AG10803 (cell line): ENCODE data around the gene DPM1.
A peak's percentile ranks its signal among the peaks of the same experiment; 100 is the strongest.

Experiments
- DNase-seq: peaks from one replicate; pipeline ENCODE4 v3.0.0; 2010; ENCODE audit warnings: low read depth
- H3K4me3 ChIP-seq: 2 replicates; pipeline ENCODE4 v1.5.1; 2011; ENCODE audit warnings: mild to moderate bottlenecking, low read length, control low read depth
- TF ChIP-seq, protein P1 (sequence below): conservative IDR thresholded peaks from 2 replicates; pipeline ENCODE4 v1.5.1; 2011; ENCODE audit warnings: mild to moderate bottlenecking, low read length, control low read depth, inconsistent platforms

The DPM1 gene

DNA sequence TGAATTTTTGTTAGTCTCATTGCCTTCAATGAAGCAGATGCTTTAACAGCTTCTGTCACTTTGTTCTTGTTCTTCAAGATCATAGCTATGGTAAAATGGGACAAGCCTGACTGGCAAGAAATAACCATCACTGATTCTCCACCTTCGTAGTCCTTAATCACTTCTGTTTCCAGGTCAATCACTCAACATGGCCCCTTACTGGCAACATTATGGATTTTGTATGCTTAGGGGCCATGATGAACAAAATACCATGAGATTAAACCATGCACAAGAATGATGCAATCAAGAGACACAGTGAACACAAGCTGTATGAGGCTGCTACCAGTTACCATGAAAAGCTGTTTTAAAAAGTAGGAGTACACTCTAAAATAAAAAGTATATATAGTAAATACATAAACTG lies 59.9 kb downstream of the DPM1 start:
- peak; percentile 25 for DNase-seq
- TF ChIP-seq, protein P1, sequence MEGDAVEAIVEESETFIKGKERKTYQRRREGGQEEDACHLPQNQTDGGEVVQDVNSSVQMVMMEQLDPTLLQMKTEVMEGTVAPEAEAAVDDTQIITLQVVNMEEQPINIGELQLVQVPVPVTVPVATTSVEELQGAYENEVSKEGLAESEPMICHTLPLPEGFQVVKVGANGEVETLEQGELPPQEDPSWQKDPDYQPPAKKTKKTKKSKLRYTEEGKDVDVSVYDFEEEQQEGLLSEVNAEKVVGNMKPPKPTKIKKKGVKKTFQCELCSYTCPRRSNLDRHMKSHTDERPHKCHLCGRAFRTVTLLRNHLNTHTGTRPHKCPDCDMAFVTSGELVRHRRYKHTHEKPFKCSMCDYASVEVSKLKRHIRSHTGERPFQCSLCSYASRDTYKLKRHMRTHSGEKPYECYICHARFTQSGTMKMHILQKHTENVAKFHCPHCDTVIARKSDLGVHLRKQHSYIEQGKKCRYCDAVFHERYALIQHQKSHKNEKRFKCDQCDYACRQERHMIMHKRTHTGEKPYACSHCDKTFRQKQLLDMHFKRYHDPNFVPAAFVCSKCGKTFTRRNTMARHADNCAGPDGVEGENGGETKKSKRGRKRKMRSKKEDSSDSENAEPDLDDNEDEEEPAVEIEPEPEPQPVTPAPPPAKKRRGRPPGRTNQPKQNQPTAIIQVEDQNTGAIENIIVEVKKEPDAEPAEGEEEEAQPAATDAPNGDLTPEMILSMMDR = no peak
- H3K4me3 ChIP-seq = no peak overlapping the region

DNA sequence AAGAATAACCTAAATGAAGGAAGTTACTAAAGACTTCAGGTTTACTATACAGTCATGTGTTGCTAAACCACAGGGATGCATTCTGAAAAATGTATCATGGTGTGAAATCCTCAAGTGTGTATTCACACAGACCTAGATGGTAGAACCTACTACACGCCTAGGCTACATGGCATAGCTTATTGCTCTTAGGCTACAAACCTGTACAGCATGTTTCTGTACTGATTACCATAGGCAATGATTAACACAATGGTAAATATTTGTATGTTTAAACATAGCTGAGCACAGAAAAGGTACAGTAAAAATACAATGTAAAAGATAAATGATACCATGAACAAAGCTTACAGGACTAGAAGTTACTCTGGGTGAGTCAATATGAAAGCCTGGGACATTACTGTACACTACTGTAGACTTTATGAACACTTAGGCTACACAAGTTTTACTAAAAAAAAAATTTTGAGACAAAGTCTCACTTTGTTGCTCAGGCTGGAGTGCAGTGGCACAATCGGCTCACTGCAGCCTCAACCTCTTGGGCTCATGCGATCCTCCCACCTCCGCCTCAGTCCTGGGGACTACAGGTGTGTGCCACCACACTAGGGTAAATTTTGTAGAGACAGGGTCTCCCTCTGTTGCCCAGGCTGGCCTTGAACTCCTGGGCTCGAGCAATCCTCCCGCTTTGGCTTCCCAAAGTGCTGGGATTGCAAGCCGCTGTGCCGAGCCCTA lies 63.1 kb downstream of the DPM1 start:
- TF ChIP-seq, protein P1 = no peak
- H3K4me3 ChIP-seq = no peak overlapping the region
- DNase-seq = no peak

DNA sequence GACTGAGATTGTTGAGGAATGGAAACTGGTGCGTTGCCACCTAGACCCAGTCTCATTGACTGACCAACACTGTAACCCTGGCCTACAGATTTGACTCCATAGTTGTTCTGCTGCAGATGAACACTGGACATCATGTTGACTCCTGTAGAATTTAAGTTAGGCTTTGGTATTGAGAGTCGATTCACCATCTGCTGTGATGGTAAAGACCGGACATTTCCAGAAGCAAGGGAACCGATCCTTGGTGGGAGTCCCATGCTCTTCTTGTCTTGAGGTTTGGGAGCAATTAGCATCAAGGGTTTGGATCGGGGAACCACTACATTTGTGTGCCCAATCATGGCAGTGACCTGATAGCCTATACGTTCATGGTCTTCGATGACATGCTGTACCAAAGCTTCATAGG lies 64.7 kb downstream of the DPM1 start:
- TF ChIP-seq, protein P1 = no peak
- H3K4me3 ChIP-seq = no peak overlapping the region
- DNase-seq = no peak

DNA sequence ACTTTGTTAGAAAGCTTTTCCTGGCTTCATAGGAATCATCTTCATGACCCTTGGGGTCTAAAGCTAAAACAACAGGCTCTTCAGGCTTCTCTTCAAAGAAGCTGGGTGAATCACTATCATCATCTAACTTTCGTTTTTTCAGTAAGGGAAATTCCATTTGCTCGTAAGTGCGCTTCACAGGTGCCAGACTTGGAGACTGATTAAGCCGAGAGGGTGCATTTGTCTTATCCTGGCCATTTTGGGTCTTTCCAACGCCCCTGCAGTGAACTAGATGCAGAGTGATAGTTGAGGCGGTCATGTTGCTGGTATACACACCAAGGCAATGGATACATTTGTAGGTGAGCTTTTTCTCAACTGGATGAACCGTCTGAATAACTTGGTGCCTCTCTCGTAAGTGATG lies 65.9 kb downstream of the DPM1 start:
- DNase-seq = no peak
- TF ChIP-seq, protein P1 = no peak
- H3K4me3 ChIP-seq = no peak overlapping the region

DNA sequence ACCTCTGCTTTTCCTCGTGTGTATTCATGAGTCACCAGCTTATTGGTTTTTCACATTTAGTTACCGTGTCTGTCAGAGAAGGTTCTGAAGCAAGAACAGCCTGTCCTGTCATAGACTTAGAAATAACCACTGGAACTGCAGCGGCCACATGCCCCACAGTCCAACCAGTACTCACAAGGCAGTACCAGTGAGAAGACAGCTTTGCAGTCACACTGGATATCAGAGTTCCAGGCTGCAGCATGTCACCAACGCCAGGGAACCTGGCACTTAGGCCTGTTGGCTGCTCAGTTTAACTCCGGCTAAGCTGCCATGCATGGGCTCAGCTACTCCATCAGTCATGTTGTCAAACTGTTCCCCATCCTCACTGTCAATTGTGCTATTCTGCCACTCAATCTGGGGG lies 67.2 kb downstream of the DPM1 start:
- no peak overlapping the region for H3K4me3 ChIP-seq
- TF ChIP-seq, protein P1 = no peak
- no peak for DNase-seq

DNA sequence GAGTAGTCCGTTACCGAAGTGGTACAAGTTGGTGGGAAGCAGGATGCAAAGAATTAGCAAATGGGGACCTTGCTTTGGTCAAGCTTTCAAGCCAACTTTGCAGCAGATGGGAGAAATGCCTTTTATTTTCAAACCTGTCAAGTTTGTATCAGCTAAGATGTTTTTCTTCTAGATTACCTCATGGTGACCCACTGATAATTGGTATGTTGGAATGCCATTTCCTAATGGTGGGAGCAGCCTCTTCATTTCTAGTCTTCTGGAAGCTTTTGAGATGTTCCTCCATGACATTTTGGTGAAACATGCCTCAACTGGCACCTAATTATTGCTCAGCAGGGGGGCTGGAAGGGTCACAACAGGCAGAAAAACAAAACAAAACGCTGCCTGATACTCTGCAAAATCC lies 70.8 kb downstream of the DPM1 start:
- no peak overlapping the region for H3K4me3 ChIP-seq
- DNase-seq = no peak
- TF ChIP-seq, protein P1 = no peak

DNA sequence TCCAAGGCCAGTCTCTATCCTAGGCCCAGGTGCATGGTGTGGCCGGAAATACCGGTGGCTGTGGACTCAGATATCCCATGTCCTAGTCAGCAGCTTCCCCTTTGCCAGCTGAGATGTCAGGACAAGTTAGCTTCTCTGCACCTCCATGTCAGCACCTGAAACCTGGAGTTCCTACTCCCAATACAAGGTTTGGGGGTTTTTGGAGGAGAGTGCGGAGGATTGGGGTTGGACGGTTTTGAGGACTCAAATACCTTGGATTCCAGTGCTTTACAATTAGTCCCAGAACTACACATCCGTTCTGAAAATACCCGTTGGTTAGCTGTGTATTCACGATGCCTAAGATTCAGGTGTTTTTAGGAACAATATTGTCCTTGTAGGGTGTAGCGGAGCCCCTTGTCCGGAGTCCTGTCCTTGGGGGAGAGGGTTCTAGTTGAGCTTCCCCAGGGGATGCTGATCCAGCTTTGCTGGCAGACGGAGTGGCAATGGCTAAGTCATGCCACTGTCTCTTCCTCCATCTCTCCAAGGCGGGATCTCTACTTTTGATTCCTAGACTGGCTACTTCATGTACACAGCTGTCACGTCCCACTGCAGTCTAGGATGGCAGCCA lies 72.0 kb downstream of the DPM1 start:
- no peak overlapping the region for H3K4me3 ChIP-seq
- DNase-seq = no peak
- TF ChIP-seq, protein P1 = no peak
